Activated CD4-positive, CD25-positive, alpha-beta regulatory T cell treated with anti-CD3 and anti-CD28 coated beads, Interleukin-2, amount 50 U/mL, for 16 hours (primary cell): ENCODE results near the gene RPRM.
"Not testable (repeated sequence)": the region's sequence is repeated elsewhere in the genome, so short reads cannot be mapped to it uniquely, and the experiment has no call there.

Experiments
- DNase-seq: peaks from one replicate; pipeline ENCODE4 v3.0.0-alpha.2; 2020; ENCODE audit warnings: low read depth, low spot score

The RPRM gene

GRCh38 chr2:153478289-153479261 is at the start of gene RPRM:
Gene RPRM (minus strand): TSS chr2:153478762. CDS start chr2:153478565, 197 bp downstream.
- DNase-seq = no peak

- peak; percentile 10 for DNase-seq
These were observed 40.8 kb upstream of the RPRM start for GRCh38 chr2:153519257-153519875.

DNA sequence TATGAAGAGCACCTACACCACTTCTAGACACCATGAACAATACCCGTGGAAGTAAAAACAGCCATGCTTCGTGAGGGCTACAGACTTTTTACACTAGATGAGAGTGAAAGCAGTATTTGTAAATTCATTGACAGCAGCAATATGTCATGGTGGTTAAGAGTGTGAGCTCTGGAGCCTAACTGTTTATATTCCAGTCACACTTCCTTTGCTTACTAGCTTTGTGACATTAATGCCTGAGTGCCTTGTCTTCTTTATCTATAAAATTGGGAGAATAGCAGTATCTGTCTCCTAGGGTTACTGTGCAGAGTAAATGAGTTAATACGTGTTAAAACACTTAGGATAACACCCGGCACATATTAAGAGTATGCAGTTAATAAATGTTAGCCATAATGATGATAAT is 33.8 kb upstream of the RPRM start:
- no peak for DNase-seq

GRCh38 chr2:153510996-153511395 is 32.4 kb upstream of the RPRM start:
- no peak for DNase-seq

GRCh38 chr2:153509133-153509532 is 30.6 kb upstream of the RPRM start:
- DNase-seq = no peak

- not testable (repeated sequence) for DNase-seq
These were observed 27.9 kb upstream of the RPRM start for GRCh38 chr2:153506499-153506898.

DNA sequence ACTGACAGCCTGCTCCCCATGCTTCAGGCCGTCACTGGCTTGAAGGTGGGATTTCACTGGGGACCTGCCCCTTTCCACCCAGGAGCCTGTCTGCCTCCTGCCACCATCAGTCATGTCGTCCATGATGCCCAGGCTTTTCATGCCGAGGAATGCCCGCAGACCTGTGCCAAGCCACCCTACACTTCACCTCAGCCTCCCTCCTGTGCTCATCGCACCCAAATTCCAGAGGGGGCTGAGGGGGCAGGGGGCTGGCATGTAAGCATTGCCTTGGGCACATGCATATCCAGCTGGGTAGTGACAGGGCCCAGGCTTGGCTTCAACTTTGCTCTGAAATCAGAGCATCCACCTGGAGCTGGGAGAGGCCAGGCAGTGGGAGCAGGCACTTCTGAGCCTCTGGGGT is 20.9 kb upstream of the RPRM start:
- DNase-seq = no peak

GRCh38 chr2:153497938-153498629 is 19.5 kb upstream of the RPRM start:
- DNase-seq = no peak

DNA sequence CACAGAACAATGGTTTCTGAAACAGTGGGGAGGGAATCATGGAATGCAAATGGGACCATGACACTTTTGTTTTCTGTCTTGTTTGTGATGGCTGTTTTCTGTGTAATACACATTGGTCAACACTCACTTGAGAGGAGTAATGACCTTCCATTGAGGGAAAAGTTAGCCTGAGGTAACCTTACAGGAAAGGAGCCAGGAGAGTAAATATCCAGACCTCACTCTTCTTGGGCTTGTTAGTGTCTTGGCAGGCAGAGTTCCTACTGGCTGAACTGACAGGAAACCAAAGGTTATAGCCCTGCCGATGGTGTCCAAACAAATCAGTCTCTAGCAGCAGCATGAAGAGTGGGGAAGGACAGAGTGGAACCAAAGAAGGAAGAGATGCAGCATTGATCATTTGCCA is 17.2 kb upstream of the RPRM start:
- DNase-seq = no peak

GRCh38 chr2:153488072-153488471 is 9.5 kb upstream of the RPRM start:
- no peak for DNase-seq

DNA sequence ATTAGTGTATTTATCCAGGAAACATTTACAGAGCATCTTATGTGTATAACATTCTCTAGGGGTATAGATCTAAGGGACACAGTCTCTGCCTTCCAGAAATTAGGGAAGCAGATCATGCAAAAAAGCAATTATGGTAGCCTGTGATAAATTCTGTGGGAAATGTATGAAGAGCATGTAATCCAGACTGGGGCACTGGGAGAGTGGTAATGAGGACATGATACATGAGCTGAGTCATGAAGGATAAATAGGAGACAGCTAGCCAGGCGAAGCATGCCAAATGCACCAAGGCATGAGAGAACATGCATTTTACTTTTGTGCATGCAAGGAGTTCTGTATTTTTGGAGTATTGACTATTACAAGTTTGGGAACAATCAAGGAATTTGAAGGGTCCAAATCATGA is 8.9 kb upstream of the RPRM start:
- DNase-seq = no peak

GRCh38 chr2:153479573-153479972 is 1.0 kb upstream of the RPRM start:
- no peak for DNase-seq

GRCh38 chr2:153477636-153478288 is 800 bp downstream of the RPRM start:
- no peak for DNase-seq

DNA sequence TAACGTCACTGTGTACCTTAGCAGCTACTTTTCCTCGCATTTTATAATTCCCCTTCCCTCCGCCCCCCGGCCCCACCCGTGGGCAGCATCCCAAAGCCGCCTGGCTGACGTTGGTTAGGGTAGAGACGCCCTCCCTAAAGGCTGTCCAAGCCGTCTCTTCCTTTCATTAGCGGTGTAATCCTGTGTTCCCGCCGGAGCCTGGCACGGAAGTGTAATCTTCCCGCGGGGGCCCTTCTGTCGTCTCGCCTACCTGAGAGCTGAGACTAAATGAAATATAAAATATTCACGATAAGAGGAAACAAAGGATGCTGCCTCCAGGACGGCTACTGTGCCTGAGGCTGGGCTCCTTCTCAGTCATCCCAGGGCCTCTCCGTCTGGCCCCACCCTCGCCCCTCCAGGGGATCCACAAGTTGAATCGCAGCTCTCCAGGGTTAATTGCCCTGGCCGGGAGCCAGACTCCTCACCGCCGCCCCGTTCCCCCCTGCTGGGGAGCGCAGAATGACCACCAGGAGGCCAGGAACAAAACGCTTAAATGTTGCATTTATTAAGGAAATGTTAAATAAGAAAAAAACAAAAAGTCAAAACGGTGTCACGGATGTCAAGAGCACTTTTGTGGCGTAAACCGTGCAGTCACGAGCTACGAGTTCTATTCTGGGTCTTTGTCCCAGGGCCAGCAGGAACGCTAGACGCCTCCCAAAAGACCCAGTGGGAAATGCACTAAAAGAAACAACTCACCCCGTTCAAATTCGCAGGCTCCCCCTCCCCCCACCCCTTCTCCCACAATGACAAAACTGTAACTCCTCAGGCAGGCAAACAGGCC is 1.5 kb downstream of the RPRM start:
- no peak for DNase-seq

DNA sequence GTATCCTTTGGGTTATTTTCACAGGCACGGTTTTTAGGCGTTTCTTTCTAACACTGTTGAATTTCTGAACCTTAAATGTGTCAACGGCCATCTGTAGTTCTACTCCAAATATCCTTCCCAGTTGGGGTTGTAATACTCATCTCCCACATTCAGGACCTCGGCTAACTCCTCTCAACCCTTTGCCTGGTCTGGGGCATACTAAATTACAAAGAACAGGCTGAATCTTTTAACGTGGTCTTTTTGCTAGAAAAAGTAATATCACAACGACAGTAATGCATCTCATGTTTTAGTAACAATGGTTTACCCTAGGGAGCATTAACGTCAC is 2.1 kb downstream of the RPRM start:
- DNase-seq = no peak

DNA sequence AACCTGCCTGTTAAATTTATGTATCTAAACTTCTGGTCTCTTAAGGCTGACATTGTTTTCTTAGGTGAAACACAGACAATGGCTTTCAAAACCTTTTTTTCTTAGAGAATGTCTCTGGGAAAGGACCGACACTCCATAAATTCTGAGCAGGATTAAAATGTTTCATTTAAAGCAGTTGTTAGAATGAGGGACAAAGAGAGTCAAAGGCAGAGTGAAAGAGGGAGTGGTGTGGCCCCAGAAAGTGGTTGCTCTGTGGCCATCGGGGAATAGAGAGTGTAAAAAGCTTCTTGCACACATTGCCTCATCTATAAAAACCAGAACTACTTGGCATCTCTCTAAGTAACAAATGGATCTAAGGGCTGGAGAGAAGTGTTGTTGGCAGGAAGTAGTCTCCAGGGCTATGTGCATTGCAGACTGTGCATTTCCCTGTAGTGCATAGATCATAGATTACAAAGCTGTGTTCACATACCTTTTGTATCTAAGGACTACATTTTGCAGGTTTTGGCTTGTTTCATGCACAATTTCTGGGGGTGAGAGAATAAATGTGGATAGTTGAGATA is 3.6 kb downstream of the RPRM start:
- no peak for DNase-seq

DNA sequence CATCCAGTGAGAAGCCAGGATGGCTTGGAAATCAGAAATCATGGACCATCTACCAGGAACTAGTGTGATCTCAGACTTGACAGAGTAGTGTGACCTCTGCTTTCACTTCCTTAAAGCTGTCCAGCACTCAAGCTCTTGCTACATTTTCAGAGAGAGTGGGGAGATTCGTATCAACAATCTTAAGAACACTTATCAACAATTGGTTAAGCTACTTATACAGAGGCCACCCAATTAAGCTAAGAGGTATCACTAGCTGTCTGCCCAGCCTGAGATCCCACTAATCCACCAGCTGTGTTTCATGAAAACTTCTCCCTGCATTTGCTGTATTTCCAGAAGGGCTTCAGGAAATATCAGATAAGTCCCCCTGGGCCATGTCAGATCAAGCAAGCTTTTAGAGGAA is 4.2 kb downstream of the RPRM start:
- DNase-seq = no peak

DNA sequence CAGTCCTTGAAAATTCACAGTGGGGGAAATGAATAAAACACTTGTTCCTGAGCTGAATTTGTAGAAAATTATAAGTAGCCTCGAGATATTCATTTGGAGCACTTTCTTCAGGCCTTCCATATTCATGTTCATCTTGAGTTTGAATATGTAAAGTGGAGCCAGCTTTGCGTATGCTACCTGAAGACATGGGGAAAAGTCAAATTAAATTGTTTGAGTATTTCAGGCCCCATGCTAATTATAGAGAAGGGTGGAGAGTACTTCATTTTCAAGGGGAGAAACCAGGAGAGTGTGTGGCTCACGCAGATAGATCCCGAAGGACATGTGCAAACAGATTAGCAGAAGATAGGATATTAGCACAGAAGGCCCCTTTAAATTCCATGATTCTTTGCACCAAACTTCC is 7.7 kb downstream of the RPRM start:
- DNase-seq = no peak

DNA sequence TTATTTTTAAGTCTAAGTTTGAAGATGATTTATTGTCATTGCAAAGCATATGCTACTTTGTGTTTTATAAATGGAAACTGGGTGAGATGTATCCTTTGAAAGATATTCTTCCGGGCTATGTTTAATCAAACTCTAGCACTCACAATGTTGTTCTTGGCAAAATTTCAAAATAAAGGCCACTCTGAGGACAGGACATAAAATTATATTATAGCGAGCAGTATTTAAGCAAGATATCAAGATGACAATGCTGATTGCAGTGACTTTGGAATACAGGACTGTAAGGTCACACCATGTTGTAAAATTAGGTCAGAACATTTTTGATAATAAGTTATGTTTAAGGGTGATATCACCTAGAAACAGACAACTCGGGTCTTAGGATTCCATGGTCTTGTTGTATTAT is 14.2 kb downstream of the RPRM start:
- DNase-seq = no peak

GRCh38 chr2:153462338-153462859 is 16.2 kb downstream of the RPRM start:
- DNase-seq = no peak

DNA sequence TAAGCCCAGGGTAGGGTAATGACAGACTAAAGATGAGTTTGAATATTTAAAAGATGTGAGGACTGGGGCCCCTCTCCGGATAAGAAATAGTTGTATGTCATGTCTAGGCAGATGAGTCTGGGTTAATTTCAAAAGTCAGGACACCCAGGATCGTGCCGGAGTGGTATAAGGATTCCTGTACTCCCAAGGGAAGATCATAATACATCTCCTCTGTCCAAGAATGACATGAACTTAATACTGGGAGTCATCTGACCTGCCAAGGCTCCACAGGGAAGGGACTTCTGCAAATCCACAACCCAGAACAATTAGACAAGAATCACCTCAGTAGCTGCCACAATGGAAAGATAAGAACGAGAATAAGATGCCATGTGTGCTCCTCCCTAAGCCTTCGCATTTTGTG is 17.1 kb downstream of the RPRM start:
- DNase-seq = no peak
